PC-3 (cell line): ENCODE measurements around the gene FAM9C. TPM values are rescaled to one million over a fixed set of nuclear protein-coding genes. Genes with fewer than 3 reads are reported as not detected.
A peak's percentile ranks its signal among the peaks of the same experiment; 100 is the strongest.

Source experiments
- ATAC-seq: fragments of 200-7000 bp; cut with Tn5 transposase; 2 replicates; pipeline ENCODE4 v1.9.1; 2020; ENCODE audit warnings: mild to moderate bottlenecking, moderate library complexity
- Bru-seq: library from RNA; stranded (reverse); fragments of 400-500 nt; gene quantifications from one replicate; lab custom pipeline; 2021; lab: Mats Ljungman, UMichigan
- BruChase-seq, 2 experiments: library from RNA; stranded (reverse); fragments of 400-500 nt; gene quantifications; one replicate each; lab custom pipeline; 2021; lab: Mats Ljungman, UMichigan
- BruUV-seq: library from RNA; stranded (reverse); fragments of 400-500 nt; replicated peaks from 2 replicates; lab custom pipeline; 2021; lab: Mats Ljungman, UMichigan
- CTCF ChIA-PET: fragments of 300-600 bp; sonication (Branson Sonifier 250); formaldehyde crosslinking; loops from one replicate; lab custom pipeline; 2022; ENCODE audit warnings: antibody characterized with exemption; lab: Charles Lee
- POLR2A ChIA-PET: fragments of 300-600 bp; sonication (Branson Sonifier 250); formaldehyde crosslinking; loops from one replicate; lab custom pipeline; 2022; ENCODE audit warnings: antibody characterized with exemption; ENCODE audit not compliant: unreplicated experiment; lab: Charles Lee
- DNase-seq: peaks from one replicate; pipeline ENCODE4 v3.0.0-alpha.2; 2015
- H2AFZ ChIP-seq: fragments of 300-600 bp; sonication (generic); 2 replicates; pipeline ENCODE4 v1.6.0; 2016; ENCODE audit warnings: antibody characterized with exemption, low read length
- H3F3A ChIP-seq: fragments of 300-600 bp; sonication (generic); one replicate; pipeline ENCODE4 v1.6.0; 2017; ENCODE audit warnings: antibody characterized with exemption, low read length, control low read depth, mild to moderate bottlenecking; ENCODE audit not compliant: unreplicated experiment
- H3K27ac ChIP-seq: fragments of 300-600 bp; sonication (generic); 2 replicates; pipeline ENCODE4 v1.5.1; 2016; ENCODE audit warnings: mild to moderate bottlenecking, low read length
- H3K27me3 ChIP-seq: fragments of 300-600 bp; sonication (generic); 2 replicates; pipeline ENCODE4 v1.6.1; 2016; ENCODE audit warnings: low read length, mixed read lengths
- H3K36me3 ChIP-seq: fragments of 300-600 bp; sonication (generic); 2 replicates; pipeline ENCODE4 v1.6.1; 2016; ENCODE audit warnings: low read depth, mixed run types, low read length, mixed read lengths
- H3K4me1 ChIP-seq: fragments of 300-600 bp; sonication (generic); 2 replicates; pipeline ENCODE4 v1.5.1; 2016; ENCODE audit warnings: low read length; ENCODE audit not compliant: insufficient read depth
- H3K4me2 ChIP-seq: fragments of 300-600 bp; sonication (generic); 2 replicates; pipeline ENCODE4 v1.6.0; 2016; ENCODE audit warnings: low read length
- H3K4me3 ChIP-seq: fragments of 300-600 bp; sonication (generic); 2 replicates; pipeline ENCODE4 v1.5.1; 2016; ENCODE audit warnings: mild to moderate bottlenecking, low read length, mixed read lengths
- H3K79me2 ChIP-seq: fragments of 300-600 bp; sonication (generic); 2 replicates; pipeline ENCODE4 v1.6.1; 2017; ENCODE audit warnings: low read length, mixed read lengths
- H3K9ac ChIP-seq: fragments of 300-600 bp; sonication (generic); 2 replicates; pipeline ENCODE4 v1.6.0; 2016; ENCODE audit warnings: mild to moderate bottlenecking, low read length
- H3K9me2 ChIP-seq: fragments of 300-600 bp; sonication (generic); replicated peaks from 2 replicates; pipeline ENCODE4 v1.6.1; 2016; ENCODE audit warnings: mixed run types, low read length, mixed read lengths
- H3K9me3 ChIP-seq: fragments of 300-600 bp; sonication (generic); 2 replicates; pipeline ENCODE4 v1.6.1; 2016; ENCODE audit warnings: low read length, mixed read lengths
- H4K20me1 ChIP-seq: fragments of 300-600 bp; sonication (generic); 2 replicates; pipeline ENCODE4 v1.6.1; 2016; ENCODE audit warnings: low read length, mixed read lengths
- CTCF ChIP-seq: fragments of 300-600 bp; sonication (generic); conservative IDR thresholded peaks from 2 replicates; pipeline ENCODE4 v1.5.1; 2017; ENCODE audit warnings: antibody characterized with exemption, low read depth, mild to moderate bottlenecking, low read length
- EZH2 ChIP-seq: fragments of 300-600 bp; sonication (generic); IDR thresholded peaks from one replicate; pipeline ENCODE4 v1.6.1; 2017; ENCODE audit warnings: antibody characterized with exemption, mild to moderate bottlenecking, low read length; ENCODE audit not compliant: unreplicated experiment
- EZH2phosphoT487 ChIP-seq: fragments of 300-600 bp; sonication (generic); IDR thresholded peaks from 2 replicates; pipeline ENCODE4 v1.6.1; 2018; ENCODE audit warnings: mild to moderate bottlenecking, antibody characterized with exemption, low read length, borderline replicate concordance
- intact Hi-C: fragments of 100-400 bp; cut with micrococcal nuclease; formaldehyde crosslinking; loops from 2 replicates; pipeline ENCODE4 v1.9.0; 2023
- long read RNA-seq: library from polyadenylated mRNA; unstranded; transcript quantifications from one replicate; pipeline ENCODE4 v2.0.0, GENCODE V29; 2021; ENCODE audit not compliant: unreplicated experiment
- total RNA-seq: library from RNA; depleted of rRNA; stranded (reverse); fragments of >200 nt; gene quantifications from 2 replicates; pipeline ENCODE4 v1.2.3, GENCODE V29; 2014; rRNA removed

FAM9C gene
- total RNA-seq: not detected in 2 replicates
- not detected for Bru-seq, nascent RNA
- not detected for BruChase-seq, experiment 1, labeled RNA remaining after a 6-hour chase
- percentile 7 among the genes with signal in this experiment for BruChase-seq, experiment 2, labeled RNA remaining after a 2-hour chase
- long read RNA-seq: 0 reads

- TF ChIP-seq EZH2phosphoT487: no peak
- POLR2A ChIA-PET: no interaction called here
- DNase-seq: no peak
- Histone ChIP-seq H3K4me1 (0 out of 2 replicates have a peak, but pooled peaks cover 7% of the 10 kb centered on the region), H4K20me1 (no peaks in the 10 kb centered on the region), H2AFZ (no peak within 1 kb of the TSS), H3F3A (no peaks in the 10 kb centered on the region), H3K79me2 (no peaks in the 10 kb centered on the region), H3K36me3 (no peaks in the 10 kb centered on the region), H3K9me2 (no peaks in the 10 kb centered on the region), H3K4me3 (no peak within 1 kb of the TSS), H3K4me2 (no peak within 1 kb of the TSS), H3K9me3 (no peaks in the 10 kb centered on the region), H3K9ac (no peak within 1 kb of the TSS), H3K27ac (no peak within 1 kb of the TSS), H3K27me3 (no peaks in the 10 kb centered on the region)
- CTCF ChIA-PET: no interaction called here
- BruUV-seq: no TSS peak
- intact Hi-C loops: loop anchor here (10.0 kb wide), 1 partner anchor 1600 kb away; no protein-coding TSS in a partner anchor
- no peak for ATAC-seq
Observed at GRCh38 chrX:13044441-13044840, at the start of gene FAM9C. TSS of gene FAM9C (minus strand) at chrX:13044620. CDS start at chrX:13043789, 831 bp downstream.

- H3K36me3 ChIP-seq: no peaks in the 10 kb centered on the region
- ChIA-PET POLR2A (no interaction called here), CTCF (no interaction called here)
- H3K9ac ChIP-seq: no peak overlapping the region
- H3K9me2 ChIP-seq: no peaks in the 10 kb centered on the region
- no peaks in the 10 kb centered on the region for H3K9me3 ChIP-seq
- ATAC-seq: no peak
- H3K27ac ChIP-seq: no peak overlapping the region
- TF ChIP-seq EZH2 (no peak), EZH2phosphoT487 (no peak), CTCF (no peak)
- H3K4me3 ChIP-seq: no peak overlapping the region
- BruUV-seq: no TSS peak
- H4K20me1 ChIP-seq: no peaks in the 10 kb centered on the region
- H3K27me3 ChIP-seq: no peaks in the 10 kb centered on the region
- no peak overlapping the region for H2AFZ ChIP-seq
- H3K79me2 ChIP-seq: no peaks in the 10 kb centered on the region
- no peak overlapping the region for H3K4me2 ChIP-seq
- intact Hi-C loops: no loop called here
- no peak for DNase-seq
- peaks cover 5% of the 10 kb centered on the region; the same call in 1 of the 2 replicates for H3K4me1 ChIP-seq
- H3F3A ChIP-seq: no peaks in the 10 kb centered on the region
Observed at GRCh38 chrX:13093529-13094140, 49.2 kb upstream of the FAM9C start.

GRCh38 chrX:13092455-13092941 is 48.1 kb upstream of the FAM9C start:
- no peak overlapping the region for H3K4me2 ChIP-seq
- BruUV-seq: no TSS peak
- no peaks in the 10 kb centered on the region for H3K27me3 ChIP-seq
- H3K9me3 ChIP-seq: no peaks in the 10 kb centered on the region
- H2AFZ ChIP-seq: no peak overlapping the region
- H3K4me3 ChIP-seq: no peak overlapping the region
- H3F3A ChIP-seq: no peaks in the 10 kb centered on the region
- CTCF ChIA-PET: no interaction called here
- H3K9me2 ChIP-seq: no peaks in the 10 kb centered on the region
- H4K20me1 ChIP-seq: no peaks in the 10 kb centered on the region
- POLR2A ChIA-PET: no interaction called here
- ATAC-seq (no peak), DNase-seq (no peak)
- intact Hi-C loops: no loop called here
- no peaks in the 10 kb centered on the region for H3K36me3 ChIP-seq
- no peaks in the 10 kb centered on the region for H3K79me2 ChIP-seq
- no peak overlapping the region for H3K27ac ChIP-seq
- no peak overlapping the region for H3K9ac ChIP-seq
- peaks cover 12% of the 10 kb centered on the region for H3K4me1 ChIP-seq
- TF ChIP-seq EZH2phosphoT487 (no peak), EZH2 (no peak), CTCF (no peak)
